ENCODE data around the gene PKP3. TPM values are rescaled to one million over a fixed set of nuclear protein-coding genes. Genes with fewer than 3 reads are reported as not detected.

The PKP3 gene
- total RNA-seq, 5 donors from 2014 or later (not counting 1 experiment from before 2014, with no cell fraction given), result 0.32 to 0.85 (median 0.47) TPM; not detected in 1

GRCh38 chr11:382081-382629 is 11.9 kb upstream of the PKP3 start:
- 43% methylated on average over 3 of the region's 11 CpGs for WGBS (ENCODE audit: insufficient coverage)
- Mint-ChIP-seq H3K36me3 (no peaks in the 10 kb centered on the region), H3K27me3 (peaks cover 8 to 13% of the 10 kb centered on the region in 2 donors), H3K9me3 (peaks cover 0 to 7% (median 4%) of the 10 kb centered on the region in 3 donors), H3K4me1 (peaks cover 0 to 5% (median 4%) of the 10 kb centered on the region in 3 donors), H3K4me3 (no peak overlapping the region), H3K27ac (peak overlapping the region in 1 of 2 donors; percentile 34)
- H3K4me3 ChIP-seq (ENCODE audit: control insufficient read depth in 1 of 2, extremely low read depth in 1 of 2, low read length in 1 of 2), result no peak overlapping the region
- ChIA-PET CTCF (no interaction called here), POLR2A (no interaction called here)
- H3K9me3 ChIP-seq, result no peaks in the 10 kb centered on the region
- no peaks in the 10 kb centered on the region for H3K36me3 ChIP-seq (ENCODE audit: control insufficient read depth in 2 of 2, extremely low read depth in 1 of 2, insufficient read depth in 1 of 2, low read length in 1 of 2)
- H3K4me1 ChIP-seq (ENCODE audit: control insufficient read depth in 1 of 2, extremely low read depth in 1 of 2, insufficient read depth in 2 of 2, low read length in 2 of 2), result peaks cover 0 to 24% of the 10 kb centered on the region in 2 experiments
- no peak overlapping the region for H3K27ac ChIP-seq (ENCODE audit: low read length)
- peaks cover 0 to 44% of the 10 kb centered on the region in 2 experiments for H3K27me3 ChIP-seq (replicated peaks in 1 of 2; ENCODE audit: control insufficient read depth in 2 of 2, extremely low read depth in 1 of 2, insufficient read depth in 2 of 2, low read length in 1 of 2)
- DNase-seq (no peak), ATAC-seq (replicated peaks in 1 of 4) (no peak)

- Histone ChIP-seq H3K4me1 (ENCODE audit: control insufficient read depth in 1 of 2, extremely low read depth in 1 of 2, insufficient read depth in 2 of 2, low read length in 2 of 2) (peaks cover 0 to 34% of the 10 kb centered on the region in 2 experiments), H3K27ac (ENCODE audit: low read length) (no peak overlapping the region), H3K4me3 (ENCODE audit: control insufficient read depth in 1 of 2, extremely low read depth in 1 of 2, low read length in 1 of 2) (no peak overlapping the region), H3K9me3 (no peaks in the 10 kb centered on the region), H3K27me3 (replicated peaks in 1 of 2; ENCODE audit: control insufficient read depth in 2 of 2, extremely low read depth in 1 of 2, insufficient read depth in 2 of 2, low read length in 1 of 2) (peaks cover 0 to 41% of the 10 kb centered on the region in 2 experiments), H3K36me3 (ENCODE audit: control insufficient read depth in 2 of 2, extremely low read depth in 1 of 2, insufficient read depth in 1 of 2, low read length in 1 of 2) (no peaks in the 10 kb centered on the region)
- Mint-ChIP-seq H3K27ac (no peak overlapping the region), H3K27me3 (peaks cover 6 to 12% of the 10 kb centered on the region in 2 donors), H3K9me3 (peaks cover 0 to 8% (median 7%) of the 10 kb centered on the region in 3 donors), H3K36me3 (no peaks in the 10 kb centered on the region), H3K4me1 (peaks cover 0 to 9% (median 7%) of the 10 kb centered on the region in 3 donors), H3K4me3 (no peak overlapping the region)
- CTCF ChIA-PET, result no interaction called here
- POLR2A ChIA-PET, result no interaction called here
- 93% methylated on average over 11 of the region's 14 CpGs for WGBS (ENCODE audit: insufficient coverage)
- no peak for ATAC-seq (replicated peaks in 1 of 4)
- no peak for DNase-seq
Measured at GRCh38 chr11:383431-383830, 10.6 kb upstream of the PKP3 start.

GRCh38 chr11:384511-384910 is 9.5 kb upstream of the PKP3 start:
- ChIA-PET CTCF (no interaction called here), POLR2A (no interaction called here)
- H3K27ac ChIP-seq (ENCODE audit: low read length), result no peak overlapping the region
- H3K9me3 ChIP-seq, result no peaks in the 10 kb centered on the region
- Mint-ChIP-seq H3K4me1 (peaks cover 0 to 9% (median 7%) of the 10 kb centered on the region in 3 donors), H3K9me3 (peaks cover 0 to 8% (median 7%) of the 10 kb centered on the region in 3 donors), H3K27ac (no peak overlapping the region), H3K4me3 (no peak overlapping the region), H3K36me3 (no peaks in the 10 kb centered on the region), H3K27me3 (peaks cover 4 to 10% of the 10 kb centered on the region in 2 donors)
- H3K36me3 ChIP-seq (ENCODE audit: control insufficient read depth in 2 of 2, extremely low read depth in 1 of 2, insufficient read depth in 1 of 2, low read length in 1 of 2), result no peaks in the 10 kb centered on the region
- no peak for DNase-seq
- peaks cover 0 to 34% of the 10 kb centered on the region in 2 experiments for H3K4me1 ChIP-seq (ENCODE audit: control insufficient read depth in 1 of 2, extremely low read depth in 1 of 2, insufficient read depth in 2 of 2, low read length in 2 of 2)
- 88% methylated on average over 11 of the region's 16 CpGs for WGBS (ENCODE audit: insufficient coverage)
- H3K4me3 ChIP-seq (ENCODE audit: control insufficient read depth in 1 of 2, extremely low read depth in 1 of 2, low read length in 1 of 2), result no peak overlapping the region
- peaks cover 0 to 34% of the 10 kb centered on the region in 2 experiments for H3K27me3 ChIP-seq (replicated peaks in 1 of 2; ENCODE audit: control insufficient read depth in 2 of 2, extremely low read depth in 1 of 2, insufficient read depth in 2 of 2, low read length in 1 of 2)
- ATAC-seq (replicated peaks in 1 of 4), result no peak

GRCh38 chr11:385594-386351 is 8.2 kb upstream of the PKP3 start:
- Histone ChIP-seq H3K27me3 (replicated peaks in 1 of 2; ENCODE audit: control insufficient read depth in 2 of 2, extremely low read depth in 1 of 2, insufficient read depth in 2 of 2, low read length in 1 of 2) (peaks cover 0 to 22% of the 10 kb centered on the region in 2 experiments), H3K9me3 (no peaks in the 10 kb centered on the region), H3K27ac (ENCODE audit: low read length) (no peak overlapping the region), H3K4me1 (ENCODE audit: control insufficient read depth in 1 of 2, extremely low read depth in 1 of 2, insufficient read depth in 2 of 2, low read length in 2 of 2) (peaks cover 0 to 34% of the 10 kb centered on the region in 2 experiments), H3K36me3 (ENCODE audit: control insufficient read depth in 2 of 2, extremely low read depth in 1 of 2, insufficient read depth in 1 of 2, low read length in 1 of 2) (no peaks in the 10 kb centered on the region), H3K4me3 (ENCODE audit: control insufficient read depth in 1 of 2, extremely low read depth in 1 of 2, low read length in 1 of 2) (no peak overlapping the region)
- no peak overlapping the region for H3K27ac Mint-ChIP-seq
- ATAC-seq (replicated peaks in 1 of 4), result no peak
- H3K36me3 Mint-ChIP-seq, result no peaks in the 10 kb centered on the region
- ChIA-PET POLR2A (no interaction called here), CTCF (no interaction called here)
- H3K27me3 Mint-ChIP-seq, result peaks cover 4 to 10% of the 10 kb centered on the region in 2 donors
- H3K9me3 Mint-ChIP-seq, result peaks cover 0 to 8% (median 7%) of the 10 kb centered on the region in 3 donors
- no peak for DNase-seq
- H3K4me3 Mint-ChIP-seq, result no peak overlapping the region
- 87% methylated on average over 6 of the region's 19 CpGs for WGBS (ENCODE audit: insufficient coverage)
- peaks cover 0 to 9% (median 7%) of the 10 kb centered on the region in 3 donors for H3K4me1 Mint-ChIP-seq

- ChIA-PET POLR2A (no interaction called here), CTCF (no interaction called here)
- no peak overlapping the region for H3K4me3 Mint-ChIP-seq
- Histone ChIP-seq H3K9me3 (no peaks in the 10 kb centered on the region), H3K4me1 (ENCODE audit: control insufficient read depth in 1 of 2, extremely low read depth in 1 of 2, insufficient read depth in 2 of 2, low read length in 2 of 2) (peaks cover 0 to 34% of the 10 kb centered on the region in 2 experiments), H3K4me3 (ENCODE audit: control insufficient read depth in 1 of 2, extremely low read depth in 1 of 2, low read length in 1 of 2) (no peak overlapping the region), H3K27me3 (replicated peaks in 1 of 2; ENCODE audit: control insufficient read depth in 2 of 2, extremely low read depth in 1 of 2, insufficient read depth in 2 of 2, low read length in 1 of 2) (peaks cover 0 to 17% of the 10 kb centered on the region in 2 experiments), H3K27ac (ENCODE audit: low read length) (no peak overlapping the region), H3K36me3 (ENCODE audit: control insufficient read depth in 2 of 2, extremely low read depth in 1 of 2, insufficient read depth in 1 of 2, low read length in 1 of 2) (no peaks in the 10 kb centered on the region)
- ATAC-seq (replicated peaks in 1 of 4), result no peak
- peaks cover 0 to 8% (median 7%) of the 10 kb centered on the region in 3 donors for H3K9me3 Mint-ChIP-seq
- H3K36me3 Mint-ChIP-seq, result no peaks in the 10 kb centered on the region
- WGBS (ENCODE audit: insufficient coverage), result 95% methylated on average over 5 of the region's 6 CpGs
- peaks cover 4 to 10% of the 10 kb centered on the region in 2 donors for H3K27me3 Mint-ChIP-seq
- H3K4me1 Mint-ChIP-seq, result peaks cover 0 to 9% (median 7%) of the 10 kb centered on the region in 3 donors
- no peak overlapping the region for H3K27ac Mint-ChIP-seq
- DNase-seq, result no peak
Measured at GRCh38 chr11:386483-386882, 7.5 kb upstream of the PKP3 start.

- Histone ChIP-seq H3K36me3 (ENCODE audit: control insufficient read depth in 2 of 2, extremely low read depth in 1 of 2, insufficient read depth in 1 of 2, low read length in 1 of 2) (no peaks in the 10 kb centered on the region), H3K27me3 (replicated peaks in 1 of 2; ENCODE audit: control insufficient read depth in 2 of 2, extremely low read depth in 1 of 2, insufficient read depth in 2 of 2, low read length in 1 of 2) (peaks cover 0 to 12% of the 10 kb centered on the region in 2 experiments), H3K4me1 (ENCODE audit: control insufficient read depth in 1 of 2, extremely low read depth in 1 of 2, insufficient read depth in 2 of 2, low read length in 2 of 2) (peaks cover 0 to 26% of the 10 kb centered on the region in 2 experiments), H3K27ac (ENCODE audit: low read length) (peak overlapping the region; percentile 41), H3K4me3 (ENCODE audit: control insufficient read depth in 1 of 2, extremely low read depth in 1 of 2, low read length in 1 of 2) (no peak overlapping the region), H3K9me3 (no peaks in the 10 kb centered on the region)
- CTCF ChIA-PET, result interaction anchor here in 1 of 2 donors (1.5 kb wide), 1 partner anchor 137 kb away, joined by 4 read pairs; no protein-coding TSS in a partner anchor
- Mint-ChIP-seq H3K4me1 (peaks cover 0 to 6% (median 4%) of the 10 kb centered on the region in 3 donors), H3K4me3 (no peak overlapping the region), H3K27ac (no peak overlapping the region), H3K27me3 (peaks cover 4 to 6% of the 10 kb centered on the region in 2 donors), H3K9me3 (peaks cover 0 to 8% (median 7%) of the 10 kb centered on the region in 3 donors), H3K36me3 (no peaks in the 10 kb centered on the region)
- no peak for ATAC-seq (replicated peaks in 1 of 4)
- 23% methylated on average over 4 of the region's 4 CpGs for WGBS (ENCODE audit: insufficient coverage)
- POLR2A ChIA-PET, result interaction anchor here in 1 of 2 donors (0.6 kb wide), 1 partner anchor 432 kb away, joined by 4 read pairs; the partner anchor contains the start of gene PNPLA2
- DNase-seq, result no peak
Measured at GRCh38 chr11:387193-387793, 6.7 kb upstream of the PKP3 start.
